Neural cell (in vitro differentiated cells): ENCODE data around the gene LEMD2.

ENCODE experiments used
- CTCF ChIP-seq: fragments of 450-650 bp; IDR thresholded peaks from 2 replicates; pipeline ENCODE4 v1.5.1; 2014; ENCODE audit warnings: antibody characterized with exemption, mild to moderate bottlenecking, moderate library complexity; ENCODE audit not compliant: poor library complexity, severe bottlenecking
- EP300 ChIP-seq: fragments of 450-650 bp; conservative IDR thresholded peaks from 2 replicates; pipeline ENCODE4 v1.6.1; 2014; ENCODE audit warnings: antibody characterized with exemption, mild to moderate bottlenecking, moderate library complexity; ENCODE audit not compliant: poor library complexity, severe bottlenecking
- EZH2 ChIP-seq: fragments of 200-600, 300-800 bp; shearing (Covaris generic), sonication (generic); IDR thresholded peaks from 2 replicates; pipeline ENCODE4 v1.6.1; 2014; ENCODE audit warnings: antibody characterized with exemption, low read length, borderline replicate concordance, mild to moderate bottlenecking; ENCODE audit not compliant: insufficient read depth, poor library complexity, severe bottlenecking
- POLR2AphosphoS5 ChIP-seq: IDR thresholded peaks from 2 replicates; pipeline ENCODE4 v1.6.1; 2012
- REST ChIP-seq: IDR thresholded peaks from 2 replicates; pipeline ENCODE4 v1.6.1; 2012; ENCODE audit warnings: borderline replicate concordance
- TAF1 ChIP-seq: IDR thresholded peaks from 2 replicates; pipeline ENCODE4 v1.6.1; 2012; ENCODE audit warnings: low read depth

- TF ChIP-seq CTCF (no peak), REST (no peak), EP300 (no peak), TAF1 (no peak), POLR2AphosphoS5 (no peak), EZH2 (no peak)
Observed at GRCh38 chr6:33830635-33831240, 41.8 kb upstream of the LEMD2 start.
